GM20000 (cell line): ENCODE data around the gene GPR156.

Source experiments
- DNase-seq: peaks from one replicate; pipeline ENCODE4 v3.0.0; 2012; ENCODE audit warnings: low spot score
- CTCF ChIP-seq: IDR thresholded peaks from 2 replicates; pipeline ENCODE4 v1.5.1; 2012; ENCODE audit warnings: mild to moderate bottlenecking, control low read depth; ENCODE audit errors: extremely low read depth, missing control alignments

GPR156 gene

DNA sequence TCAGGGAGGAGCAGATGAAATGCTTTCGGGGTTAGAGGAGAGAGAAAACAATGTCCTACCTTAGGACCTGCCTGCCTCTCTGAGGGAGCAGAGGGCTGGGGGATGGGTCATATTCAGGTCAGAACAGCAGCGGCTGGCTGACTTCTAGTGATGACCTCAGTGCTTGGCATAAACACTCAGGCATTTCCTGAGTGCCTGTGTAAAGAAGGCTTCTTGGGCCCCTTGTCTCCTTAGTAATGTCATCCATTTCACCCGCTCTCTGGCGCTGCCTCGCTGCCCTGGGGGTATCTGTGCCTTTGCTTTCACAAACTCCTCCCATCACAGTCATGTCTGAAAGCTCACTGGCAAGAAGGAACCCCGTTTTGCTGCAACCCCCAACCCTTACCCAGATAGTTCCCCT is 107.9 kb downstream of the GPR156 start:
- no peak for TF ChIP-seq CTCF
- no peak for DNase-seq

DNA sequence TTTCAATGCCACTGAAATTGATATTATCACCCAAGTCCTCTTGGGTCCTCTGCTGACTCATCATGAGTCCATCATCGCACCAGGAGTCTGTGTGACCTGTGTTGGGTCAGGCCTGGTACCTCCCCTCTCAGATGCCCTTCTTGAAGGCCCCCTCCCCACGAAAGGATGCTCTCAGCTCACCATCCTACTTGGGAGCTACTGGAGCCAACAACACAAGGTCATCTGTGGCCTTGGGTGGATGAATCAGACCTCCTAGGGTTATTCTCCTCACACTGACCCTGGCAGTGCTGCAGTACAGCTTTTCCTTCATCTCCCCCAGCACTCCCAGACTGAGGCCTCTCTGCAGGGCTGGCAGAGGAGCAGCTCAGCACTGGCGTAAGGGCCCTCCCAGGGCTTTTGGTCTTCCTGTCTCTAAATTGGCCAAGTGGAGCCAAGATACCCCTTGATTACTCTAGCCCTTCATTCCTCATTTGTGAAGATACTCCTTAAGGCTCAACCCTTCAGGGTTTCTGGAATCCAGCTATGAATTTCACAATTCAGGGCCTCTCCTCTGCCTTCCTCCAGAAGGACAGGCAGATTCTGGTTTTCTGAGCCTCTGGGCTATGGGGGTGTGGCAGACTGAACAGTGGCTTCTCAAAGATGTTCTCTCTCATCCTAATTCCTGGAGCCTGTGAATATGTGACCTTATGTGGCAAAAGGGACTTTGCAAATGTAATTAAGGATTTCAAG is 110.0 kb downstream of the GPR156 start:
- TF ChIP-seq CTCF, result no peak
- DNase-seq, result no peak

DNA sequence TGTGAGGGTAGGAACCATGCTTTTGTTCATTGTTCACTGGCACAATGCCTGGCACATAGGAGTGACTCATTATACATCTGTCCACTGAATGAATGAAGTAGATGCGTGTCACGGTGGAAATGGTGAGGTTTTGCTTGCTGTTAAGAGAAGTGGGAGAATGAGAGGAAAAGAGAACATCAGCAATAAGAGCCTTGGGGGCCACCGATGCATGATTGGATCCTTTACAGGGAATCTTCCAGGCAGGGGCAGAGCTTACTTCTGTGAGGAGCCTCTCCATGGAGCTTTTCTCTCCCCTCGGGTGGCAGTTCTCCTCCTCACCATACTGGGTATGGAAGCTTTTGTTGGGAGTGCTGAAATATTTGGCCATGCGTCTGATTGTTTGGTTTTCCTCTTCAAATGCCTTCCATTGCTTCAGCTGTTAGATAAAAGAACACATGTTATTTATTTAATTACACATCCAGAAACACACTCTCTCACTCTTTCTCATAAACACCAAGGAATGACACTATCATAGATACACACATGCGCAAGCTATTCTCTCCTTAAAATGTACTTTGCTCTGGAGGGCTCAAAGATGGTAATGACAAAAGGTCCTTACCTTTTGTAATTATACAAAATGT is 111.9 kb downstream of the GPR156 start:
- no peak for DNase-seq
- TF ChIP-seq CTCF, result no peak

GRCh38 chr3:120172070-120172469 is 113.0 kb downstream of the GPR156 start:
- no peak for DNase-seq
- no peak for TF ChIP-seq CTCF

DNA sequence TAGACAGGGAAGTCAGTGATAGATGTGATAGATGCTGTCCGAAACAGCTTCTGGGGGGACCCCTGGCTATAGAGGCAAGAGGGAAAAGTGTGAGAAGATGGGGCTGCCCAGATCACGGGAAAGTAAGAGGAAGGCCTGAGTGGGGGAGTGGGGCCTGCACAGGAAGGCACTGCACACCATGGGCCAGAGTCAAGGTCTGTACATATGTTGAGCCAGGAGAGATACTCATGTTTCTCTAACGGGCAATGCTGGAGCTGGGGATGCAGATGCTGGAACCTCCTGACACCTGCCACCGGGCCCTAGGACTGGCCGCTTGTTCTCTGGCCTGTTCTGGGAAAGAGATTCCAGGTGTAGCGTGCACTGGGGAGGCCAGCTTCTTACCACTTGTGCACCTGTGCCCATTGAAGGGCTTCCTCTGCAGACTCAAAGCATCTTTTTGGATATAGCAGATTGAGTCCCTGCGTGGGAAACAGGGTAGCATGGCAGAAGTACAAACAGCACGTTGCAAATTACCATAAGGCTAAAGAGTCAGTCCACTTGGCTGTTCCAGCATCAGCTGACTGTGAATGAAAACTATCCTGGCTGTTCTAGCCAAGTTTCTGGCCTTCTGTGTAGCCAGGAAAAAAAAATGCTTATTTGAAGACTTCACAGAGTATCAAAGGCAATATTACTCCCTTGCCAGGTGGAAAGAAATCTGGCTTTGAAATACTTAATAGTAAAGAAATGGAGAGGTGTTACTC is 113.7 kb downstream of the GPR156 start:
- no peak for TF ChIP-seq CTCF

GRCh38 chr3:120170223-120170622 is 114.8 kb downstream of the GPR156 start:
- DNase-seq, result no peak
- no peak for TF ChIP-seq CTCF

More for the DNA sequence above, 113.7 kb downstream of the GPR156 start:
- no peak for DNase-seq

- DNase-seq, result no peak
- no peak for TF ChIP-seq CTCF
Measured at GRCh38 chr3:120169407-120169806, 115.6 kb downstream of the GPR156 start.
